GM19452 (cell line): Measurements from ENCODE around the gene SMARCD1.
"Not testable (repeated sequence)": the region's sequence is repeated elsewhere in the genome, so short reads cannot be mapped to it uniquely, and the experiment has no call there.

ENCODE experiments used
- ATAC-seq: cut with Tn5 transposase; IDR thresholded peaks from one replicate; pipeline ENCODE4 v1.9.1; 2021; ENCODE audit not compliant: unreplicated experiment

Gene SMARCD1

GRCh38 chr12:50075808-50076170 is 9.4 kb upstream of the SMARCD1 start:
- no peak for ATAC-seq

- no peak for ATAC-seq
Measured at GRCh38 chr12:50077099-50077498, 8.0 kb upstream of the SMARCD1 start.

- ATAC-seq, result no peak
Measured at GRCh38 chr12:50078281-50078680, 6.9 kb upstream of the SMARCD1 start.

- ATAC-seq, result no peak
Measured at GRCh38 chr12:50079771-50080170, 5.4 kb upstream of the SMARCD1 start.

- ATAC-seq, result no peak
Measured at GRCh38 chr12:50081096-50081808, 3.9 kb upstream of the SMARCD1 start.

GRCh38 chr12:50082644-50083043 is 2.5 kb upstream of the SMARCD1 start:
- no peak for ATAC-seq

- no peak for ATAC-seq
Measured at GRCh38 chr12:50083301-50083700, 1.8 kb upstream of the SMARCD1 start.

- ATAC-seq, result not testable (repeated sequence)
Measured at GRCh38 chr12:50084409-50084774, 750 bp upstream of the SMARCD1 start.

GRCh38 chr12:50085615-50086072 is 502 bp downstream of the SMARCD1 start:
- peak; percentile 14 for ATAC-seq

- no peak for ATAC-seq
Measured at GRCh38 chr12:50086148-50086547, 1.0 kb downstream of the SMARCD1 start.

GRCh38 chr12:50087151-50087550 is 2.0 kb downstream of the SMARCD1 start:
- ATAC-seq, result no peak

GRCh38 chr12:50087995-50088394 is 2.9 kb downstream of the SMARCD1 start:
- ATAC-seq, result no peak

- ATAC-seq, result no peak
Measured at GRCh38 chr12:50088577-50089335, 3.6 kb downstream of the SMARCD1 start.

GRCh38 chr12:50089730-50090129 is 4.6 kb downstream of the SMARCD1 start:
- no peak for ATAC-seq

- ATAC-seq, result no peak
Measured at GRCh38 chr12:50090391-50090790, 5.2 kb downstream of the SMARCD1 start.

- no peak for ATAC-seq
Measured at GRCh38 chr12:50097952-50098351, 12.8 kb downstream of the SMARCD1 start.

GRCh38 chr12:50099302-50100008 is 14.3 kb downstream of the SMARCD1 start:
- ATAC-seq, result no peak

GRCh38 chr12:50100561-50100960 is 15.4 kb downstream of the SMARCD1 start:
- ATAC-seq, result no peak

GRCh38 chr12:50101663-50102062 is 16.5 kb downstream of the SMARCD1 start:
- ATAC-seq, result no peak

- ATAC-seq, result no peak
Measured at GRCh38 chr12:50102131-50102531, 17.0 kb downstream of the SMARCD1 start.

- no peak for ATAC-seq
Measured at GRCh38 chr12:50102646-50103309, 17.6 kb downstream of the SMARCD1 start.
